GM19328 (cell line): ENCODE measurements around the gene INTS14.
"Not testable (repeated sequence)": the region's sequence is repeated elsewhere in the genome, so short reads cannot be mapped to it uniquely, and the experiment has no call there.

Experiments used
- ATAC-seq: cut with Tn5 transposase; IDR thresholded peaks from one replicate; pipeline ENCODE4 v1.9.1; 2021; ENCODE audit warnings: mild to moderate bottlenecking, moderate library complexity; ENCODE audit not compliant: unreplicated experiment

The INTS14 gene

GRCh38 chr15:65583701-65584100 is 27.2 kb downstream of the INTS14 start:
- no peak for ATAC-seq

- ATAC-seq: no peak
These were observed 30.6 kb downstream of the INTS14 start for GRCh38 chr15:65580287-65580686.

- no peak for ATAC-seq
These were observed 31.2 kb downstream of the INTS14 start for GRCh38 chr15:65579762-65580161.

- ATAC-seq: no peak
These were observed 31.8 kb downstream of the INTS14 start for GRCh38 chr15:65578904-65579728.

GRCh38 chr15:65577129-65577996 is 33.6 kb downstream of the INTS14 start:
- ATAC-seq: no peak

- no peak for ATAC-seq
These were observed 34.3 kb downstream of the INTS14 start for GRCh38 chr15:65576664-65577063.

- no peak for ATAC-seq
These were observed 39.0 kb downstream of the INTS14 start for GRCh38 chr15:65571971-65572370.

GRCh38 chr15:65569728-65570127 is 41.2 kb downstream of the INTS14 start:
- ATAC-seq: no peak

- ATAC-seq: no peak
These were observed 49.0 kb downstream of the INTS14 start for GRCh38 chr15:65561934-65562333.

- ATAC-seq: no peak
These were observed 51.0 kb downstream of the INTS14 start for GRCh38 chr15:65559941-65560340.

- ATAC-seq: no peak
These were observed 51.8 kb downstream of the INTS14 start for GRCh38 chr15:65558997-65559760.

GRCh38 chr15:65558336-65558735 is 52.6 kb downstream of the INTS14 start:
- ATAC-seq: no peak

- no peak for ATAC-seq
These were observed 54.3 kb downstream of the INTS14 start for GRCh38 chr15:65556622-65557021.

GRCh38 chr15:65553691-65554090 is 57.2 kb downstream of the INTS14 start:
- no peak for ATAC-seq

- not testable (repeated sequence) for ATAC-seq
These were observed 58.1 kb downstream of the INTS14 start for GRCh38 chr15:65552851-65553250.

GRCh38 chr15:65551183-65551582 is 59.7 kb downstream of the INTS14 start:
- ATAC-seq: no peak

- no peak for ATAC-seq
These were observed 60.2 kb downstream of the INTS14 start for GRCh38 chr15:65550681-65551098.

- ATAC-seq: not testable (repeated sequence)
These were observed 61.6 kb downstream of the INTS14 start for GRCh38 chr15:65549288-65549687.

GRCh38 chr15:65547841-65548240 is 63.1 kb downstream of the INTS14 start:
- ATAC-seq: no peak

- ATAC-seq: no peak
These were observed 69.6 kb downstream of the INTS14 start for GRCh38 chr15:65541231-65541820.

- ATAC-seq: no peak
These were observed 70.6 kb downstream of the INTS14 start for GRCh38 chr15:65540314-65540713.
